HG02571 (cell line): Measurements from ENCODE around the gene ELOVL7.
"Not testable (repeated sequence)": the region's sequence is repeated elsewhere in the genome, so short reads cannot be mapped to it uniquely, and the experiment has no call there.

Experiments
- ATAC-seq: cut with Tn5 transposase; IDR thresholded peaks from one replicate; pipeline ENCODE4 v1.9.1; 2021; ENCODE audit warnings: mild to moderate bottlenecking, moderate library complexity; ENCODE audit not compliant: unreplicated experiment

ELOVL7 gene

GRCh38 chr5:60718166-60718892 is 125.7 kb downstream of the ELOVL7 start:
- no peak for ATAC-seq

- not testable (repeated sequence) for ATAC-seq
These were observed 128.7 kb downstream of the ELOVL7 start for GRCh38 chr5:60715201-60715928.

GRCh38 chr5:60712950-60713349 is 131.1 kb downstream of the ELOVL7 start:
- ATAC-seq: no peak

- ATAC-seq: not testable (repeated sequence)
These were observed 132.2 kb downstream of the ELOVL7 start for GRCh38 chr5:60711892-60712291.

GRCh38 chr5:60710362-60710761 is 133.7 kb downstream of the ELOVL7 start:
- no peak for ATAC-seq

- ATAC-seq: no peak
These were observed 138.9 kb downstream of the ELOVL7 start for GRCh38 chr5:60705144-60705543.

GRCh38 chr5:60703944-60704343 is 140.1 kb downstream of the ELOVL7 start:
- ATAC-seq: no peak
